Uterus (tissue), 4 donors: Measurements from ENCODE around the gene CXCL14. TPM values are rescaled to one million over a fixed set of nuclear protein-coding genes. Genes with fewer than 3 reads are reported as not detected.

Experiments
- DNase-seq, 2 donors: peaks; one replicate each; pipeline ENCODE4 v3.0.0-alpha.2; 2019 to 2020
- H3K27ac ChIP-seq, 2 donors: fragments of 200-600 bp; sonication (generic); 1 replicate in 1 of 2; 2 replicates in 1 of 2; pipeline ENCODE4 v1.5.1; 2016 to 2018
- H3K27me3 ChIP-seq, 2 donors: fragments of 200-600 bp; sonication (generic); one replicate each; pipeline ENCODE4 v1.5.1; 2018 to 2019; ENCODE audit warnings: control low read depth in 1 of 2
- H3K36me3 ChIP-seq, 2 donors: fragments of 200-600 bp; sonication (generic); one replicate each; pipeline ENCODE4 v1.5.1; 2019; ENCODE audit warnings: control low read depth in 1 of 2
- H3K4me1 ChIP-seq, 2 donors: fragments of 200-600 bp; sonication (generic); one replicate each; pipeline ENCODE4 v1.5.1; 2018 to 2019; ENCODE audit warnings: control low read depth in 1 of 2
- H3K4me3 ChIP-seq, 2 donors: fragments of 200-600 bp; sonication (generic); 1 replicate in 1 of 2; 2 replicates in 1 of 2; pipeline ENCODE4 v1.5.1; 2018 to 2019; ENCODE audit warnings: mild to moderate bottlenecking in 1 of 2
- H3K9me3 ChIP-seq, 2 donors: fragments of 200-600 bp; sonication (generic); one replicate each; pipeline ENCODE4 v1.5.1; 2019; ENCODE audit warnings: control low read depth in 1 of 2
- CTCF ChIP-seq, 4 experiments: fragments of 200-600 bp in 2 of 4; fragments of 450-650 bp in 2 of 4; sonication (generic) in 2 of 4; IDR thresholded peaks; one replicate each; pipeline ENCODE4 v1.5.1; 2016 to 2019; ENCODE audit warnings: antibody characterized with exemption in 4 of 4, mild to moderate bottlenecking in 2 of 4, moderate library complexity in 1 of 4
- POLR2A ChIP-seq, 2 donors: fragments of 450-650 bp; IDR thresholded peaks; one replicate each; pipeline ENCODE4 v1.6.1; 2016; ENCODE audit warnings: antibody characterized with exemption in 2 of 2, mild to moderate bottlenecking in 1 of 2, moderate library complexity in 1 of 2
- intact Hi-C: fragments of 100-400 bp; cut with DNase I; formaldehyde crosslinking; loops from one replicate; pipeline ENCODE4 v1.15.1; 2023; ENCODE audit warnings: low total_unique reads
- total RNA-seq, 4 donors: library from RNA; depleted of rRNA in 3 of 4; stranded (reverse); fragments of >200 nt in 3 of 4; gene quantifications; one replicate each; pipeline versions ENCODE4 v1.1.0 to v1.2.4, GENCODE V29; 2014 to 2023
- donor health status: DM: yes; HTN: yes; CAD: no.

Gene CXCL14
- total RNA-seq, 4 donors from 2014 or later: 1.4 to 10.9 (median 3.5) TPM

- Histone ChIP-seq H3K4me3 (no peak overlapping the region), H3K4me1 (no peaks in the 10 kb centered on the region), H3K27me3 (no peaks in the 10 kb centered on the region), H3K36me3 (no peaks in the 10 kb centered on the region), H3K9me3 (no peaks in the 10 kb centered on the region), H3K27ac (no peak overlapping the region)
- TF ChIP-seq CTCF (IDR thresholded peaks at IDR 0.05): no peak
- TF ChIP-seq POLR2A (IDR thresholded peaks at IDR 0.05): no peak
- no peak for DNase-seq
- intact Hi-C loops: no loop called here
Measured at GRCh38 chr5:135592312-135593045, 13.7 kb upstream of the CXCL14 start.

- intact Hi-C loops: no loop called here
Measured at GRCh38 chr5:135591277-135591676, 12.5 kb upstream of the CXCL14 start.

GRCh38 chr5:135589152-135589551 lies 10.4 kb upstream of the CXCL14 start:
- no peaks in the 10 kb centered on the region for H3K4me1 ChIP-seq
- no peaks in the 10 kb centered on the region for H3K36me3 ChIP-seq
- no peak overlapping the region for H3K4me3 ChIP-seq
- H3K9me3 ChIP-seq: no peaks in the 10 kb centered on the region
- no peak for DNase-seq
- intact Hi-C loops: no loop called here
- no peaks in the 10 kb centered on the region for H3K27me3 ChIP-seq
- TF ChIP-seq CTCF (IDR thresholded peaks at IDR 0.05): no peak
- TF ChIP-seq POLR2A (IDR thresholded peaks at IDR 0.05): no peak
- H3K27ac ChIP-seq: no peak overlapping the region

More at GRCh38 chr5:135591277-135591676, 12.5 kb upstream of the CXCL14 start:
- H3K9me3 ChIP-seq: no peaks in the 10 kb centered on the region
- H3K4me1 ChIP-seq: no peaks in the 10 kb centered on the region
- no peak for DNase-seq
- no peak for TF ChIP-seq POLR2A (IDR thresholded peaks at IDR 0.05)
- TF ChIP-seq CTCF (IDR thresholded peaks at IDR 0.05): no peak
- H3K36me3 ChIP-seq: no peaks in the 10 kb centered on the region
- H3K27ac ChIP-seq: no peak overlapping the region
- H3K4me3 ChIP-seq: no peak overlapping the region
- no peaks in the 10 kb centered on the region for H3K27me3 ChIP-seq

- intact Hi-C loops: no loop called here
- no peaks in the 10 kb centered on the region for H3K36me3 ChIP-seq
- no peak overlapping the region for H3K27ac ChIP-seq
- H3K4me3 ChIP-seq: no peak overlapping the region
- no peaks in the 10 kb centered on the region for H3K4me1 ChIP-seq
- DNase-seq: no peak
- no peaks in the 10 kb centered on the region for H3K9me3 ChIP-seq
- H3K27me3 ChIP-seq: no peaks in the 10 kb centered on the region
- no peak for TF ChIP-seq POLR2A (IDR thresholded peaks at IDR 0.05)
- TF ChIP-seq CTCF (IDR thresholded peaks at IDR 0.05): no peak
Measured at GRCh38 chr5:135587721-135588663, 9.2 kb upstream of the CXCL14 start.

GRCh38 chr5:135584918-135585317 lies 6.1 kb upstream of the CXCL14 start:
- TF ChIP-seq POLR2A (IDR thresholded peaks at IDR 0.05) (no peak), CTCF (IDR thresholded peaks at IDR 0.05) (no peak)
- DNase-seq: no peak
- intact Hi-C loops: no loop called here
- Histone ChIP-seq H3K36me3 (no peaks in the 10 kb centered on the region), H3K4me1 (no peaks in the 10 kb centered on the region), H3K9me3 (no peaks in the 10 kb centered on the region), H3K27ac (no peak overlapping the region), H3K4me3 (no peak overlapping the region), H3K27me3 (no peaks in the 10 kb centered on the region)
